ENCODE data around the gene FAM171A2. TPM values are rescaled to one million over a fixed set of nuclear protein-coding genes. Genes with fewer than 3 reads are reported as not detected.

Gene FAM171A2
- polyA plus RNA-seq, 1 donor from 2014 or later, result 0.06 TPM

GRCh38 chr17:44387804-44388203 is 24.2 kb upstream of the FAM171A2 start:
- Mint-ChIP-seq H3K4me3 (peak overlapping the region in 1 of 4 donors; percentile 41), H3K27ac (peak overlapping the region in 1 of 3 donors; percentile 40), H3K4me1 (peaks cover 0 to 4% (median 2%) of the 10 kb centered on the region in 3 donors), H3K9me3 (peaks cover 0 to 2% (median 0%) of the 10 kb centered on the region in 3 donors), H3K36me3 (no peaks in the 10 kb centered on the region), H3K27me3 (peaks cover 10% of the 10 kb centered on the region)

- H3K4me1 Mint-ChIP-seq, result peaks cover 0 to 4% (median 2%) of the 10 kb centered on the region in 3 donors
- H3K4me3 Mint-ChIP-seq, result peak overlapping the region in 3 of 4 donors; percentile 58 to 90 (median 65)
- no peaks in the 10 kb centered on the region for H3K36me3 Mint-ChIP-seq
- H3K9me3 Mint-ChIP-seq, result peaks cover 0 to 2% (median 0%) of the 10 kb centered on the region in 3 donors
- peaks cover 10% of the 10 kb centered on the region for H3K27me3 Mint-ChIP-seq
- no peak overlapping the region for H3K27ac Mint-ChIP-seq
These were observed 22.5 kb upstream of the FAM171A2 start for GRCh38 chr17:44386182-44386525.

DNA sequence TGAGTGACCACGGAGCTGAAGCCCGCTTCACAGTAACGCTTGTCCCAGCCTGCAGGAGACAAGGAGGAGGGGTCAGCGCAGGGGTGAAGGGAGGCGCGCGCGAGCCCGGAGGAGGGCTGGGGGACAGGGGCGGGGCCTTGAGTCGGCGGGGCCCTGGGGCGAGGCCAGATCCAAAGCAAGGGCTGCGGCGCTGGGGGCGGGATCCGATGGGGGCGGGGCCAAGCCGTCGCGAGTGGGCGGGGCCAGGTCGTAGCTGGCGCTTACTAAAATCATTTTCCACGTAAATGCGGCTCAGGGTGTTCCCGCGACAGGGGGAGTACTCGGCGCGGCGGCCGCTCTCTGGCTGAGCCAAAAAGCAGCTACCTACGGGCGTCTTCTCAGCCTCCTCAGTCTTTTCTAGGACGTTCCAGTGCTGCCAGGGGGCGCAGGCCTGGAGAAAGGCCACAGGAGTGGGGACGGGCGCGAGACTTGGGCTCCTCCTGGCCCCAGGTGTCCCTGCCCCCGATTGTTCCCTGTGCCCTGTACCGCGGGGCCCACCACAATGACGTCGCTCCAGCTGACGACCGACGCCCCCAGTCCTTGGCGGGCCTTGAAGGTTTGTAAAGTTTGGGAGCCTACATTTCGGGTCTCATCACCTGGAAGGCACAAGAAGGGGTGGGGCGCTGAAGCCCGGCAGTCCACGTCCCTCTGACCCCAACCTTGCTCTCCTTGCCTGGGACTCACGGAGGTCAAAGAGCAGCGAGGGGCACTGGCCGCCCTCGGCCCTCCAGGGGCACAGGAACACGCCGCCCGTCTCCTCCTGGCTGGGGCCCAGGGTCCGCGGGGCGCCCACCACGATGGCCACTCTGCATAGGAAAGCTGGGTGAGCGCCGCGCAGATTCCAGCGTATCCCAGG is 21.9 kb upstream of the FAM171A2 start:
- Mint-ChIP-seq H3K27me3 (peaks cover 10% of the 10 kb centered on the region), H3K27ac (no peak overlapping the region), H3K9me3 (peaks cover 0 to 2% (median 0%) of the 10 kb centered on the region in 3 donors), H3K4me3 (peak overlapping the region; percentile 25 to 90 (median 78)), H3K36me3 (no peaks in the 10 kb centered on the region), H3K4me1 (peaks cover 0 to 4% (median 2%) of the 10 kb centered on the region in 3 donors)

DNA sequence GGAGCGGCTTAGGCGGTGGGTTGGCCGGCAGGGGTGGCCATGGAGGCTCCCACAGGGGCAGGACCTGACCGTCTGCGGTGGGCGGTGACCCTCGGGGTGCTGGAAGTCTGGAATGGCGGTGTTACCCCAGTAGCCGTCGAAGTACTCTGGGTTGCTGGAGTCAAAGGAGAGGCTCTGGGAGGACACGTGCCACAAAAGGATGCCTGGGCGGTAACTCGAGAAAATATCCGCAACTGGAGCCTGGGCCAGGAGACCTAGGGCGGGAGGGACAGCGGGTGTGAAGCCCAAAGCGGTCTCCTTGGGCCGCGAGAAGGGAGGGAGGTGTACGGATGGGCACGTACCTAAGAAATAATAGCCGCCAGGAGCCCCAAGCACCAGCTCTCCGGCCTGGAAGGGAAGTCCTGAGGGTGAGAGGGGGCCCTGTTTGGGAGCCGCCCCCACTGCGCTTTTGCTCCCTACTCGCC is 21.2 kb upstream of the FAM171A2 start:
- peaks cover 10% of the 10 kb centered on the region for H3K27me3 Mint-ChIP-seq
- H3K4me1 Mint-ChIP-seq, result peaks cover 0 to 4% (median 2%) of the 10 kb centered on the region in 3 donors
- no peaks in the 10 kb centered on the region for H3K9me3 Mint-ChIP-seq
- H3K4me3 Mint-ChIP-seq, result peak overlapping the region; percentile 25 to 90 (median 78)
- H3K36me3 Mint-ChIP-seq, result no peaks in the 10 kb centered on the region
- H3K27ac Mint-ChIP-seq, result no peak overlapping the region

DNA sequence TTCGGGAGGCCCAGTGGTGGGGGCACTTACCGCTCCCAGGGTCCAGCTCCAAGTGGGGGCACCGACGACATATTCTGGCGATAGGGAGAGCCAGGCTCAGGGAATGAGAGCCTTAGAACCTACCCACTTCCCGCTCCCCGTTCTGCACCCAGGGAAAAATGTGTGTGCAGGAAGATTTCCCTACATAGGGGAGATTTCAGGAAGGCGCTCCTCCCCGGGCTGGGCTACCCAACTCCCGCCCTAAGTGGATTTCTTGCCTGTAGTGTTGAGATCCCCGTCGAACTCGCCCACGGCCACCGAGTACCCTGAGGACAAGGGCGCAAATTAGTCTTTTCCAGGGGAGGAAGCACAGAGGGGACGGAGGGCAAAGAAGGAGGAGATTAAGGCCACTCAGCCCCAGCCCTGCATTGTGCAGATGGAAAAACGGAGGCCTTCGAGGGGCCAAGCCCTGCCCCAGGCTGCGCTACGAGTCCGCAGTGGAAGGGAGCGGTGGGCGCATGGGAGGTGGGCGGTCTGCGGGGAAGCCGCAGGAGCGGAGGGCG is 20.7 kb upstream of the FAM171A2 start:
- no peaks in the 10 kb centered on the region for H3K9me3 Mint-ChIP-seq
- H3K36me3 Mint-ChIP-seq, result no peaks in the 10 kb centered on the region

DNA sequence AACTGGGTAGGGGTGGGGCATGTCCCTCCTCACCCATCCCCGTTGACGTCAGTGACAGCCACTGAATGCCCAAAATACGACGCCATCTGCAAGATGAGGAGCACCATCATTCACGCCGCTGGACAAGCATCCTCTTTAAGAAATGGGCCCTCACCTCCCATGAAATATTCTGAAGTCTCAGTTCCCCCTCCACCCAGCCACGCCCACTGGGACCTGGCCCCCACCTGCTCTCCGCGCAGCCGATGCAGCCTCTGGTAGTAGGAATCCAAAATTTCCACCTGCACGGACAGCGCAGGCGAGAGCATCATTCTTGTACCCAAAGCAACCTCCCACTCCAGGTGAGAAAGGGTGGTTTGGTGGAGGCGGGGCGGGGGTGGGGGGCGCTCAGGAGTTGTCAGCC is 20.2 kb upstream of the FAM171A2 start:
- peaks cover 10% of the 10 kb centered on the region for H3K27me3 Mint-ChIP-seq

More for the DNA sequence above, 20.7 kb upstream of the FAM171A2 start:
- Mint-ChIP-seq H3K4me3 (peak overlapping the region in 2 of 4 donors; percentile 38 to 60), H3K27me3 (peaks cover 10% of the 10 kb centered on the region), H3K4me1 (peaks cover 0 to 4% (median 2%) of the 10 kb centered on the region in 3 donors), H3K27ac (no peak overlapping the region)

GRCh38 chr17:44383363-44383762 is 19.7 kb upstream of the FAM171A2 start:
- H3K27me3 Mint-ChIP-seq, result peaks cover 13% of the 10 kb centered on the region
- no peak overlapping the region for H3K4me3 Mint-ChIP-seq
- no peaks in the 10 kb centered on the region for H3K36me3 Mint-ChIP-seq
- H3K27ac Mint-ChIP-seq, result no peak overlapping the region
- H3K9me3 Mint-ChIP-seq, result no peaks in the 10 kb centered on the region
- peaks cover 0 to 4% (median 2%) of the 10 kb centered on the region in 3 donors for H3K4me1 Mint-ChIP-seq

More for the DNA sequence above, 20.2 kb upstream of the FAM171A2 start:
- Mint-ChIP-seq H3K9me3 (no peaks in the 10 kb centered on the region), H3K36me3 (no peaks in the 10 kb centered on the region), H3K27ac (no peak overlapping the region), H3K4me1 (peaks cover 0 to 4% (median 2%) of the 10 kb centered on the region in 3 donors), H3K4me3 (peak overlapping the region in 1 of 4 donors; percentile 38)

DNA sequence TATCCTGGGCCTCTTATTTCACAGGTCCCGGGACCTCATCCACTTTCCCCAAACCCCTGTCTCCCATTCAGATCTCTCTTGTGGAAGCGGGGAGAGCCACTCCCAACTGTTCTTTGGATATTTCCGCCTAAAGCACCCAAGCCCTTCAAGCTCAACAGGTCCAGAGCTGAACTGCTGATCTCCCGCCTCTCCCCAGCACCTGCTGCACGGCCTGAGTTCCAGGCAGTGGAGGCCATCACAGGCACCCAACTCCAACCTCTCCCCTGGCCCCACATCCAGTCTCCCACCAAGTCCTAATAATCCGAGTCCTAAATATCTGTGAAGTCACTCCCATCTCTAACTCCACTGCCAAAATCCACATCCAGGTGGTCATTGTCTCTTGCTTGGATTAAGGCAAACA is 19.3 kb upstream of the FAM171A2 start:
- Mint-ChIP-seq H3K9me3 (no peaks in the 10 kb centered on the region), H3K27ac (no peak overlapping the region), H3K4me3 (peak overlapping the region in 1 of 4 donors; percentile 6), H3K36me3 (no peaks in the 10 kb centered on the region), H3K4me1 (peaks cover 0 to 4% (median 2%) of the 10 kb centered on the region in 3 donors), H3K27me3 (peaks cover 11% of the 10 kb centered on the region)

DNA sequence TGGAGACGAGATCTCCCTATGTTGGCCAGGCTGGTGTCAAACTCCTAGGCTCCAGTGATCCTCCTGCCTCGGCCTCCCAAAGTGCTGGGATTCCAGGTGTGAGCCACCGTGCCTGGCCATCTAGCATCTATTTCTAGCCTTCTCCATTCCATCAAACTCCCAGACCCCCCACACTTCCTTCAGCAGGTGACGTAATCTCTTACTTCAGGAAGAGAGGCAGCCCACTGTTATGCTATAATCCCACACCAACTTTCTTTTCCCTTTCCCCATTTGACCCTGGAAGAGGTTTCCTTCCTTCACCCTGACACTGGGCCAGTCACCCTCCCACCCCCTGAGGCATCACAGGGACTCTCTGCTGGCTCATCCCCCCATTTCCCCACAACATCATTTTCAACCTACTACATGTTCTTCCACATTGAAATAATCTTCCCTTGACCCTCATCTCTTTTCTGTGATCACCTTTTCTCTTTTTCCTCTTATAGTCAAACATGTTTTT is 18.2 kb upstream of the FAM171A2 start:
- peak overlapping the region in 1 of 4 donors; percentile 23 for H3K4me3 Mint-ChIP-seq
- peaks cover 14% of the 10 kb centered on the region for H3K27me3 Mint-ChIP-seq
- no peak overlapping the region for H3K27ac Mint-ChIP-seq

GRCh38 chr17:44380767-44381166 is 17.1 kb upstream of the FAM171A2 start:
- H3K27me3 Mint-ChIP-seq, result peaks cover 15% of the 10 kb centered on the region

More for the DNA sequence above, 18.2 kb upstream of the FAM171A2 start:
- no peaks in the 10 kb centered on the region for H3K9me3 Mint-ChIP-seq
- H3K4me1 Mint-ChIP-seq, result peaks cover 0 to 4% (median 2%) of the 10 kb centered on the region in 3 donors
- no peaks in the 10 kb centered on the region for H3K36me3 Mint-ChIP-seq

DNA sequence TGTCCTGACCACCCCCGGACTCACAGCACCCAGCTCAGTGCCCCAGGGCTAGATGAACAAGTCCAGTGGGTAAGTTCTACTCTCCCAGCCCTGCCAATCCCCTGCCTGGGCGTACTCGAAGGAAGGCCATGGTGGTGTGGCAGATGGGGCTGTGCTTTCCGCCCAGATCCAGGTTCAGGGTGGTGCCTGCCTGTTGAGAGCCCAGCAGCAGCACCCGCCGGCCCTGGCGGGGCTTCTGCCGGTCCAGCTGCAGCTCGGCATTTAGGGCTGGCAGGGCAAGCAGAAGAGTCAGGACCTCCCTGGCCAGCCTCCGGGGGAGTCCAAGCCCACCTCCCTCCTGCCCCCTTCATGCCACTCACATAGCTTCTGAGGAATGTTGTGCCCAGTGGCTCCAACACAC is 16.2 kb upstream of the FAM171A2 start:
- peaks cover 15% of the 10 kb centered on the region for H3K27me3 Mint-ChIP-seq
- no peaks in the 10 kb centered on the region for H3K36me3 Mint-ChIP-seq
- peaks cover 0 to 1% (median 0%) of the 10 kb centered on the region in 3 donors for H3K4me1 Mint-ChIP-seq
- no peak overlapping the region for H3K27ac Mint-ChIP-seq
- H3K4me3 Mint-ChIP-seq, result no peak overlapping the region
- no peaks in the 10 kb centered on the region for H3K9me3 Mint-ChIP-seq

More at GRCh38 chr17:44380767-44381166, 17.1 kb upstream of the FAM171A2 start:
- Mint-ChIP-seq H3K36me3 (no peaks in the 10 kb centered on the region), H3K27ac (no peak overlapping the region), H3K9me3 (no peaks in the 10 kb centered on the region), H3K4me1 (peaks cover 0 to 2% (median 0%) of the 10 kb centered on the region in 3 donors), H3K4me3 (no peak overlapping the region)

DNA sequence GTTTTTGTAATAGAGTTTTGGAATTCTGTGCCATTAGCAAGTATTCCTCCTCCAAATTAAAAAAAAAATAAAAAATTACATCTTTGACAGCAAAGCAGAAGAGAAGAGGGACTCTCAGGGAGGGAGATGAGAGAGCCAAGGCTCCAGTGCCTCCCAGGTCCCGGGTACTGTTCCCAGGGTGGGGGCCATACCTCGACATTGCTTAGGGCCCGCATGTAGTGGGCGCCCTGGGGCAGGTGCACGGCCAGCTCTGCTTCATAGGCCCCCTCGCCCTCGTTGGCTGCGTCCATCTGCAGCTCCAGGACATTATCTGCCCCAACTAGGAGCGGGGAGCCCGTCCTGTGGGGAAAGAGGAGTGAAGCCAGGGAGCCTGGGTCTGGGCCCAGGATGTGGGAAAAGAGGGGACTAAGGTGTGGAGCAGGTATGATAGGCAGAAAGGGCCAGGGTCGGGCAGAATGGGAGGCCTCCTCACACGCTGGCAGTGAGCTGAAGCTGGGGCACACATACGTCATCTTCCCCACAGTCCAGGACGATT is 14.6 kb upstream of the FAM171A2 start:
- H3K27ac Mint-ChIP-seq, result no peak overlapping the region
- H3K27me3 Mint-ChIP-seq, result peaks cover 16% of the 10 kb centered on the region
- no peaks in the 10 kb centered on the region for H3K36me3 Mint-ChIP-seq
- no peak overlapping the region for H3K4me3 Mint-ChIP-seq
- no peaks in the 10 kb centered on the region for H3K9me3 Mint-ChIP-seq
- H3K4me1 Mint-ChIP-seq, result peaks cover 0 to 3% (median 0%) of the 10 kb centered on the region in 3 donors

GRCh38 chr17:44376779-44377178 is 13.1 kb upstream of the FAM171A2 start:
- Mint-ChIP-seq H3K36me3 (no peaks in the 10 kb centered on the region), H3K27ac (no peak overlapping the region), H3K4me3 (no peak overlapping the region), H3K9me3 (no peaks in the 10 kb centered on the region), H3K27me3 (peaks cover 20% of the 10 kb centered on the region), H3K4me1 (peaks cover 0 to 3% (median 1%) of the 10 kb centered on the region in 3 donors)

- Mint-ChIP-seq H3K36me3 (no peaks in the 10 kb centered on the region), H3K4me1 (peaks cover 0 to 3% (median 1%) of the 10 kb centered on the region in 3 donors), H3K4me3 (no peak overlapping the region), H3K9me3 (no peaks in the 10 kb centered on the region), H3K27me3 (peaks cover 24% of the 10 kb centered on the region), H3K27ac (no peak overlapping the region)
These were observed 12.5 kb upstream of the FAM171A2 start for GRCh38 chr17:44376124-44376523.

All from IgD-negative memory B cell (primary cell).